ENCODE data around the gene NCAN.

NCAN gene

GRCh38 chr19:19280561-19280960, 68.8 kb downstream of the NCAN start:
- peaks cover 53 to 71% of the 10 kb centered on the region in 2 donors for H3K36me3 ChIP-seq (ENCODE audit: control insufficient read depth in 2 of 2, insufficient read depth in 2 of 2, low read length in 2 of 2)

DNA sequence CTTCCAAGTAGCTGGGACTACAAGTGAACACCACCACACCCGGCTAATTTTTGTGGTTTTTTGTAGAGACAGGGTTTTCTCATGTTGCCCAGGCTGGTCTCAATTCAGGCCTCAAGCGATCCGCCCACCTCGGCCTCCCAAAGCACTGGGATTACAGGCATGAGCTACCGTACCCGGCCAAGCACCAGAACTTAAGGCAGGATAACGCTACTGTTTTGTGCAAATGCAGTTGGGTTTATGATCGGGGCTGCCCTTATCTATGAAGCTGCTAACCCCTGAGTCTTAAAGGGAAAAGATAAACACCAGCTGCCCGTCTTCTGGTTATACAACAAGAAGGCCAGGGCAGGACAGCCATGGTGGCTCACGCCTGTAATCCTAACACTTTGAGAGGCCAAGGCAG, 73.9 kb downstream of the NCAN start:
- peaks cover 17 to 43% of the 10 kb centered on the region in 2 donors for H3K36me3 ChIP-seq (ENCODE audit: control insufficient read depth in 2 of 2, insufficient read depth in 2 of 2, low read length in 2 of 2)
- H3K4me1 ChIP-seq (ENCODE audit: control insufficient read depth in 2 of 2, insufficient read depth in 2 of 2, low read length in 2 of 2), result no peaks in the 10 kb centered on the region
- no peaks in the 10 kb centered on the region for H3K27me3 ChIP-seq (ENCODE audit: control insufficient read depth in 2 of 2, insufficient read depth in 2 of 2, low read length in 2 of 2)
- H3K27ac ChIP-seq (ENCODE audit: low read depth in 2 of 2, low read length in 2 of 2), result no peak overlapping the region
- no peaks in the 10 kb centered on the region for H3K9me3 ChIP-seq (ENCODE audit: control insufficient read depth in 2 of 2, low read length in 2 of 2)
- no peak overlapping the region for H3K4me3 ChIP-seq (ENCODE audit: low read length in 2 of 2)
- no peak overlapping the region for H3K9ac ChIP-seq (ENCODE audit: low read depth in 1 of 2, low read length in 2 of 2)

More at GRCh38 chr19:19280561-19280960, 68.8 kb downstream of the NCAN start:
- H3K27me3 ChIP-seq (ENCODE audit: control insufficient read depth in 2 of 2, insufficient read depth in 2 of 2, low read length in 2 of 2), result no peaks in the 10 kb centered on the region
- H3K9ac ChIP-seq (ENCODE audit: low read depth in 1 of 2, low read length in 2 of 2), result no peak overlapping the region
- H3K4me3 ChIP-seq (ENCODE audit: low read length in 2 of 2), result no peak overlapping the region
- no peaks in the 10 kb centered on the region for H3K4me1 ChIP-seq (ENCODE audit: control insufficient read depth in 2 of 2, insufficient read depth in 2 of 2, low read length in 2 of 2)
- H3K9me3 ChIP-seq (ENCODE audit: control insufficient read depth in 2 of 2, low read length in 2 of 2), result no peaks in the 10 kb centered on the region
- H3K27ac ChIP-seq (ENCODE audit: low read depth in 2 of 2, low read length in 2 of 2), result no peak overlapping the region

DNA sequence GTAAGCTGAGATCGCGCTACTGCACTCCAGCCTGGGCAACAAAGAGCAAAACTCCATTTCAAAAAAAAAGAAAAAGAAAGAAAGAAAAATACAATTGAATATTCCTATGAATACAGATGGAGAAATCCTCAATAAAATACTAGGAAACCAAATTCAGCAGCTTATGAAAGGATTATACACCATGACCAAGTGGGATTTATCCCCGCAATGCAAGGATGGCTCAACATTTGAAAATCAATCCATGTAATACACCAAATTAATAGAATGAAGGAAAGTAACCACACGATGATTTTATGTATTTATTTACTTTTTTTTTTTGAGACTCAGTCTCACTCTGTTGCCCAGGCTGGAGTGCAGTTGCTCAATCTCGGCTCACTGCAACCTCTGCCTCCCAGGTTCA, 80.8 kb downstream of the NCAN start:
- no peaks in the 10 kb centered on the region for H3K9me3 ChIP-seq (ENCODE audit: control insufficient read depth in 2 of 2, low read length in 2 of 2)
- no peak overlapping the region for H3K4me3 ChIP-seq (ENCODE audit: low read length in 2 of 2)
- H3K36me3 ChIP-seq (ENCODE audit: control insufficient read depth in 2 of 2, insufficient read depth in 2 of 2, low read length in 2 of 2), result peaks cover 22 to 38% of the 10 kb centered on the region in 2 donors
- no peak overlapping the region for H3K9ac ChIP-seq (ENCODE audit: low read depth in 1 of 2, low read length in 2 of 2)
- H3K27me3 ChIP-seq (ENCODE audit: control insufficient read depth in 2 of 2, insufficient read depth in 2 of 2, low read length in 2 of 2), result no peaks in the 10 kb centered on the region
- H3K4me1 ChIP-seq (ENCODE audit: control insufficient read depth in 2 of 2, insufficient read depth in 2 of 2, low read length in 2 of 2), result no peaks in the 10 kb centered on the region
- no peak overlapping the region for H3K27ac ChIP-seq (ENCODE audit: low read depth in 2 of 2, low read length in 2 of 2)

DNA sequence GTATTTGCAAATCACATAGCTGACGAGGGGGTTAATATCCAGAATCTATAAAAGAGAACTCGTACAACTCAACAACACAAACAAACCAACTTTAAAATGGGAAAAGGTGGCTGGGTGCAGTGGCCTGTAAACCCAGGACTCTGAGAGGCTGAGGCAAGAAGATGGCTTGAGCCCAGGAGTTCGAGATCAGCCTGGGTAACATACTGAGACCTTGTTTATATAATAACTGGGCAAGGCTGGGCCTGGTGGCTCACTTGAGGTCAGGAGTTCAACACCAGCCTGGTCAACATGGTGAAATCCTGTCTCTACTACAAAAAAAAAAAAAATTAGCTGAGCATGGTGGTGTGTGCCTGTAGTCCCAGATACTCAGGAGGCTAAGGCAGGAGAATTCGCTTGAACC, 83.2 kb downstream of the NCAN start:
- no peaks in the 10 kb centered on the region for H3K4me1 ChIP-seq (ENCODE audit: control insufficient read depth in 2 of 2, insufficient read depth in 2 of 2, low read length in 2 of 2)
- H3K27me3 ChIP-seq (ENCODE audit: control insufficient read depth in 2 of 2, insufficient read depth in 2 of 2, low read length in 2 of 2), result no peaks in the 10 kb centered on the region
- no peaks in the 10 kb centered on the region for H3K9me3 ChIP-seq (ENCODE audit: control insufficient read depth in 2 of 2, low read length in 2 of 2)
- H3K9ac ChIP-seq (ENCODE audit: low read depth in 1 of 2, low read length in 2 of 2), result no peak overlapping the region
- no peak overlapping the region for H3K27ac ChIP-seq (ENCODE audit: low read depth in 2 of 2, low read length in 2 of 2)
- H3K4me3 ChIP-seq (ENCODE audit: low read length in 2 of 2), result no peak overlapping the region
- peaks cover 23 to 44% of the 10 kb centered on the region in 2 donors for H3K36me3 ChIP-seq (ENCODE audit: control insufficient read depth in 2 of 2, insufficient read depth in 2 of 2, low read length in 2 of 2)

DNA sequence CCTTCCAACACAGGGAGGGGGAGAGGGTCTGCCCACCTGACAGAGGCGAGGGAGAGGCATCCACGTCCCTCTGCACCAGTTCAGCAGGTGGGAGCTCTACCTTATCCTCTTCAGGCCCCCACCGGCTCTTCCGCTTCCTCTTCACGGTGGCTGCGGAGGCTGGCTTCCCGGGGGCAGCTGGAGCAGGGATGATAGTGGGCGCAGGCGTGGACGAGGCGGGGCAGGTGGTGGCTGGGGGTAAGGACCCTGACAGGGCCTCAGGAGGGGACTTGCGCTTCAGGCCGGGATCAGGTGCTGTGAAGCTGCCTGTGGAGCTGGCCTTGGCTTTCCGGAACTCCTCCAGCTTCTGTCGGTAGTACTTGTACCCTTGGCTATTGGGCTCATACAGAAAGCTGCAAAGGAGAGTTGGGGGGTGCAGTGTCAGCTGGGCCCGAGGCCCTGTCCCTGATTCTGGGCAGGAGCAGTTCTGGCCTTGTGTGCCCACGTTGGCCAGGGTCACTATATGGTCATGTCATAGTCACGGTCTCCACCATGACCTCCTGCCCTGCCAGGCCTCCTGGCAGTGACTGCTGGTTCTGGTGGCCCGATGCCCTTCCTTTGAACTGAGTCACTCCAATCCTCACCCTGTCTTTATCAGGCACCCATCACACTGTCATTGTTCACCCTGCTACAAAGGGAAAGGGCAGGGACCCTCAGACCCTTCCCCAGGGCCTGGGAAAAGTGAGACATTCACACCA, 85.4 kb downstream of the NCAN start:
- Histone ChIP-seq H3K4me1 (ENCODE audit: control insufficient read depth in 2 of 2, insufficient read depth in 2 of 2, low read length in 2 of 2) (no peaks in the 10 kb centered on the region), H3K9ac (ENCODE audit: low read depth in 1 of 2, low read length in 2 of 2) (no peak overlapping the region), H3K36me3 (ENCODE audit: control insufficient read depth in 2 of 2, insufficient read depth in 2 of 2, low read length in 2 of 2) (peaks cover 33 to 60% of the 10 kb centered on the region in 2 donors), H3K27ac (ENCODE audit: low read depth in 2 of 2, low read length in 2 of 2) (no peak overlapping the region), H3K4me3 (ENCODE audit: low read length in 2 of 2) (no peak overlapping the region), H3K9me3 (ENCODE audit: control insufficient read depth in 2 of 2, low read length in 2 of 2) (no peaks in the 10 kb centered on the region), H3K27me3 (ENCODE audit: control insufficient read depth in 2 of 2, insufficient read depth in 2 of 2, low read length in 2 of 2) (no peaks in the 10 kb centered on the region)

DNA sequence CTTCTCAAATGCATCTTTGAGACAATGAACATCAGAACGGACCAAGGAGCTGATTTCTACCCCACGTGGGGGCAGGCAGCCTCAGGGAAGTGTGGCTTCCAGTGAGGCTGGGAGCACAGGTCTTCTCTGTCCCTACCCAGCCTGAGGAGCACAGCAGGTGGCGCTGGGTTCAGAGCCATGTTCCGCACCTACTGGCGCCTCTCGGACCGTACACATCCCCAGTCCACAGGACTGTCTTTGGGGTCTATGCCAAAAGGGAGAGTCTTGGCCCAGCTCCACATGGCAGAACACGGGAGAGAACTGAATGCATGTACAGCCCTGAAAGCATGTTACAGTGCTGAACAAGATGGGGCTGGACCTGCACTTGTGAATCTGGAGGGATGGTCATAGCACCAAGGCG, 86.0 kb downstream of the NCAN start:
- H3K27ac ChIP-seq (ENCODE audit: low read depth in 2 of 2, low read length in 2 of 2), result no peak overlapping the region

DNA sequence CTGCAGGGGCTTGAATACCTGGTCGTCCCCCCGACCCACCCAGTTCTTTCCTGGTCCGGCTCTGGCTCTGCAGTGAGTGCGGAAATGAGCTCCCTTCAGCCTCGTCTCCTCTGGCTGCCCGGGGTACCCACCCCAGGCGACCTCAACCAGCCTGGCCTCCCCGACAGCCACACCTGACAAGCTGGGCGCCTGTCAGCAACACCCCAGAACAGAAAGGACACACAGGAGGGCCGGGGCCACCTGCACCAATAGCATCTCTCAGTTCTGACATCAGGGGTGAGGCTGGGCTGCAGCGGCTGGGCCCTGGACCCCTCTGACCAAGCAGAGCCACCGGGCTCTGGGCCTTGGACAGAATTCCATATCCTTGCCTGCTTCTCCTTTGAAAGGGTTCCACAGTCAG, 88.9 kb downstream of the NCAN start:
- H3K36me3 ChIP-seq (ENCODE audit: control insufficient read depth in 2 of 2, insufficient read depth in 2 of 2, low read length in 2 of 2), result peaks cover 49 to 72% of the 10 kb centered on the region in 2 donors
- H3K27me3 ChIP-seq (ENCODE audit: control insufficient read depth in 2 of 2, insufficient read depth in 2 of 2, low read length in 2 of 2), result no peaks in the 10 kb centered on the region
- H3K9me3 ChIP-seq (ENCODE audit: control insufficient read depth in 2 of 2, low read length in 2 of 2), result no peaks in the 10 kb centered on the region
- H3K4me3 ChIP-seq (ENCODE audit: low read length in 2 of 2), result no peak overlapping the region
- no peak overlapping the region for H3K27ac ChIP-seq (ENCODE audit: low read depth in 2 of 2, low read length in 2 of 2)
- H3K4me1 ChIP-seq (ENCODE audit: control insufficient read depth in 2 of 2, insufficient read depth in 2 of 2, low read length in 2 of 2), result no peaks in the 10 kb centered on the region
- no peak overlapping the region for H3K9ac ChIP-seq (ENCODE audit: low read depth in 1 of 2, low read length in 2 of 2)

More for the DNA sequence above, 86.0 kb downstream of the NCAN start:
- peaks cover 37 to 63% of the 10 kb centered on the region in 2 donors for H3K36me3 ChIP-seq (ENCODE audit: control insufficient read depth in 2 of 2, insufficient read depth in 2 of 2, low read length in 2 of 2)
- no peaks in the 10 kb centered on the region for H3K4me1 ChIP-seq (ENCODE audit: control insufficient read depth in 2 of 2, insufficient read depth in 2 of 2, low read length in 2 of 2)
- no peak overlapping the region for H3K4me3 ChIP-seq (ENCODE audit: low read length in 2 of 2)
- no peaks in the 10 kb centered on the region for H3K27me3 ChIP-seq (ENCODE audit: control insufficient read depth in 2 of 2, insufficient read depth in 2 of 2, low read length in 2 of 2)
- H3K9ac ChIP-seq (ENCODE audit: low read depth in 1 of 2, low read length in 2 of 2), result no peak overlapping the region
- no peaks in the 10 kb centered on the region for H3K9me3 ChIP-seq (ENCODE audit: control insufficient read depth in 2 of 2, low read length in 2 of 2)

Measured in mucosa of rectum (tissue), 2 donors.